Measurements from ENCODE around the gene RARA. TPM values are rescaled to one million over a fixed set of nuclear protein-coding genes. Genes with fewer than 3 reads are reported as not detected.
"Not testable (repeated sequence)": the region's sequence is repeated elsewhere in the genome, so short reads cannot be mapped to it uniquely, and the experiment has no call there.

Gene RARA
- total RNA-seq, 1 experiment from 2014 or later = 12.2 TPM

GRCh38 chr17:40301315-40301714 is 7.7 kb upstream of the RARA start:
- peaks cover 12% of the 10 kb centered on the region for H3K4me1 Mint-ChIP-seq (ENCODE audit: insufficient read depth, unreplicated experiment)
- TF ChIP-seq CTCF (IDR thresholded peaks at IDR 0.05; ENCODE audit: unreplicated experiment) = no peak
- peaks cover 39% of the 10 kb centered on the region for H3K36me3 Mint-ChIP-seq (ENCODE audit: insufficient read depth, unreplicated experiment)
- H3K9me3 Mint-ChIP-seq (ENCODE audit: unreplicated experiment) = no peaks in the 10 kb centered on the region
- POLR2A ChIA-PET = no interaction called here
- no peak for DNase-seq (ENCODE audit: unreplicated experiment)
- intact Hi-C loops (cut with micrococcal nuclease) = loop anchor here (5.0 kb wide), 1 partner anchor 116 kb away; the partner anchor contains the start of gene TOP2A
- CTCF ChIA-PET = interaction anchor here (0.8 to 19.0 kb wide), 6 partner anchors 12 to 106 kb away, joined by 3 to 396 read pairs (median 10); partner anchors contain the start of gene GJD3
- no peaks in the 10 kb centered on the region for H3K27me3 Mint-ChIP-seq (ENCODE audit: insufficient read depth, unreplicated experiment)
- no peak overlapping the region for H3K4me3 Mint-ChIP-seq (ENCODE audit: unreplicated experiment)
- no TSS peak for BruUV-seq (replicated peaks)
- no peak overlapping the region for H3K27ac Mint-ChIP-seq (ENCODE audit: low read depth, unreplicated experiment)

- DNase-seq (ENCODE audit: unreplicated experiment) = peak; percentile 70
- BruUV-seq (replicated peaks) = no TSS peak
- ChIA-PET CTCF (interaction anchor here (0.6 to 19.0 kb wide), 32 partner anchors 8 to 1772 kb away, joined by 3 to 396 read pairs (median 3); partner anchors contain the start of gene GJD3), POLR2A (interaction anchor here (0.9 to 1.5 kb wide), 6 partner anchors 10 to 52 kb away, joined by 3 to 5 read pairs (median 5); no protein-coding TSS in a partner anchor)
- no peak overlapping the region for H3K27ac Mint-ChIP-seq (ENCODE audit: low read depth, unreplicated experiment)
- peak; percentile 62 for TF ChIP-seq CTCF (IDR thresholded peaks at IDR 0.05; ENCODE audit: unreplicated experiment)
- H3K4me1 Mint-ChIP-seq (ENCODE audit: insufficient read depth, unreplicated experiment) = peaks cover 11% of the 10 kb centered on the region
- intact Hi-C loops (cut with micrococcal nuclease) = loop anchor here (1.0 to 5.0 kb wide), 2 partner anchors 52 to 114 kb away; partner anchors contain the start of gene TOP2A
- H3K9me3 Mint-ChIP-seq (ENCODE audit: unreplicated experiment) = no peaks in the 10 kb centered on the region
- no peaks in the 10 kb centered on the region for H3K27me3 Mint-ChIP-seq (ENCODE audit: insufficient read depth, unreplicated experiment)
- no peak overlapping the region for H3K4me3 Mint-ChIP-seq (ENCODE audit: unreplicated experiment)
- peaks cover 27% of the 10 kb centered on the region for H3K36me3 Mint-ChIP-seq (ENCODE audit: insufficient read depth, unreplicated experiment)
Observed at GRCh38 chr17:40303009-40303657, 5.8 kb upstream of the RARA start.

- Mint-ChIP-seq H3K4me3 (ENCODE audit: unreplicated experiment) (no peak overlapping the region), H3K27me3 (ENCODE audit: insufficient read depth, unreplicated experiment) (no peaks in the 10 kb centered on the region), H3K27ac (ENCODE audit: low read depth, unreplicated experiment) (no peak overlapping the region), H3K4me1 (ENCODE audit: insufficient read depth, unreplicated experiment) (peaks cover 11% of the 10 kb centered on the region), H3K36me3 (ENCODE audit: insufficient read depth, unreplicated experiment) (peaks cover 22% of the 10 kb centered on the region), H3K9me3 (ENCODE audit: unreplicated experiment) (no peaks in the 10 kb centered on the region)
- no peak for TF ChIP-seq CTCF (IDR thresholded peaks at IDR 0.05; ENCODE audit: unreplicated experiment)
- POLR2A ChIA-PET = interaction anchor here (0.5 to 1.5 kb wide), 8 partner anchors 8 to 319 kb away, joined by 3 to 5 read pairs (median 4); no protein-coding TSS in a partner anchor
- no peak for DNase-seq (ENCODE audit: unreplicated experiment)
- intact Hi-C loops (cut with micrococcal nuclease) = loop anchor here (1.0 to 5.0 kb wide), 2 partner anchors 51 to 113 kb away; partner anchors contain the start of gene TOP2A
- BruUV-seq (replicated peaks) = no TSS peak
- CTCF ChIA-PET = interaction anchor here (0.6 to 19.0 kb wide), 29 partner anchors 8 to 613 kb away, joined by 3 to 396 read pairs (median 3); partner anchors contain the start of genes GJD3 and TOP2A
Observed at GRCh38 chr17:40303708-40304551, 5.0 kb upstream of the RARA start.

- peaks cover 17% of the 10 kb centered on the region for H3K36me3 Mint-ChIP-seq (ENCODE audit: insufficient read depth, unreplicated experiment)
- H3K4me1 Mint-ChIP-seq (ENCODE audit: insufficient read depth, unreplicated experiment) = peaks cover 11% of the 10 kb centered on the region
- intact Hi-C loops (cut with micrococcal nuclease) = loop anchor here (5.0 kb wide), 1 partner anchor 113 kb away; the partner anchor contains the start of gene TOP2A
- DNase-seq (ENCODE audit: unreplicated experiment); H3K9me3 Mint-ChIP-seq (ENCODE audit: unreplicated experiment); BruUV-seq (replicated peaks); H3K4me3 Mint-ChIP-seq (ENCODE audit: unreplicated experiment); H3K27me3 Mint-ChIP-seq (ENCODE audit: insufficient read depth, unreplicated experiment); H3K27ac Mint-ChIP-seq (ENCODE audit: low read depth, unreplicated experiment): not testable (repeated sequence)
- ChIA-PET CTCF (interaction anchor here (0.6 to 19.0 kb wide), 17 partner anchors 7 to 612 kb away, joined by 3 to 396 read pairs (median 5); partner anchors contain the start of genes GJD3 and TOP2A), POLR2A (interaction anchor here (0.9 to 1.4 kb wide), 2 partner anchors 11 to 13 kb away, joined by 3 to 5 read pairs; no protein-coding TSS in a partner anchor)
Observed at GRCh38 chr17:40304552-40304863, 4.5 kb upstream of the RARA start.

DNA sequence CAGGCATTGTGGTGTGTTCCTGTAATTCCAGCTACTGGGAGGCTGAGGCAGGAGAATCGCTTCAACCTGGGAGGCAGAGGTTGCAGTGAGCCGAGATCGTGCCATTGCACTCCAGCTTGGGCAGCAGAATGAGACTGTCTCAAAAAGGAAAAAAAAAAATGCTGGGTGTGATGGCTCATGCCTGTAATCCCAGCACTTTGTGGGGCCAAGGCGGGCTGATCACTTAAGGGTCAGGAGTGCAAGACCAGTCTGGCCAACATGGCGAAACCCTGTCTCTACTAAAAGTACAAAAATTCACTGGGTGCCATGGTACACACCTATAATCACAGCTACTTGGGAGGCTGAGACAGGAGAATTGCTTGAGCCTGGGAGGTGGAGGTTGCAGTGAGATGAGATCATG is 4.1 kb upstream of the RARA start:
- intact Hi-C loops (cut with micrococcal nuclease) = loop anchor here (5.0 kb wide), 1 partner anchor 112 kb away; the partner anchor contains the start of gene TOP2A
- H3K36me3 Mint-ChIP-seq (ENCODE audit: insufficient read depth, unreplicated experiment) = peaks cover 13% of the 10 kb centered on the region

More for the DNA sequence above, 4.1 kb upstream of the RARA start:
- not testable (repeated sequence) for DNase-seq (ENCODE audit: unreplicated experiment); H3K27me3 Mint-ChIP-seq (ENCODE audit: insufficient read depth, unreplicated experiment); BruUV-seq (replicated peaks); H3K4me3 Mint-ChIP-seq (ENCODE audit: unreplicated experiment); H3K27ac Mint-ChIP-seq (ENCODE audit: low read depth, unreplicated experiment); H3K9me3 Mint-ChIP-seq (ENCODE audit: unreplicated experiment)
- CTCF ChIA-PET = interaction anchor here (0.6 to 19.0 kb wide), 14 partner anchors 12 to 612 kb away, joined by 3 to 396 read pairs (median 4); partner anchors contain the start of genes GJD3 and TOP2A
- H3K4me1 Mint-ChIP-seq (ENCODE audit: insufficient read depth, unreplicated experiment) = peaks cover 11% of the 10 kb centered on the region
- POLR2A ChIA-PET = interaction anchor here (0.7 to 1.4 kb wide), 4 partner anchors 10 to 130 kb away, joined by 3 to 5 read pairs (median 4); no protein-coding TSS in a partner anchor

Data from MCF 10A (cell line).